Left ventricle myocardium inferior (tissue), 1 donor: ENCODE results near the gene SCLY. TPM values are rescaled to one million over a fixed set of nuclear protein-coding genes. Genes with fewer than 3 reads are reported as not detected.

Experiments
- DNase-seq: peaks from one replicate; pipeline ENCODE4 v3.0.0-alpha.2; 2020
- H3K27ac ChIP-seq: fragments of 200-600 bp; replicated peaks from 2 replicates; pipeline ENCODE4 v1.8.0; 2021
- H3K27me3 ChIP-seq: fragments of 200-600 bp; 2 replicates; pipeline ENCODE4 v1.8.0; 2021; ENCODE audit warnings: low read depth
- H3K36me3 ChIP-seq: fragments of 200-600 bp; 2 replicates; pipeline ENCODE4 v1.8.0; 2021
- H3K4me1 ChIP-seq: fragments of 200-600 bp; 2 replicates; pipeline ENCODE4 v1.8.0; 2021
- H3K4me3 ChIP-seq: fragments of 200-600 bp; 2 replicates; pipeline ENCODE4 v1.8.0; 2021; ENCODE audit warnings: mild to moderate bottlenecking, moderate library complexity
- H3K9me3 ChIP-seq: fragments of 200-600 bp; replicated peaks from 2 replicates; pipeline ENCODE4 v1.8.0; 2021
- CTCF ChIP-seq: fragments of 200-600 bp; IDR thresholded peaks from 2 replicates; pipeline ENCODE4 v1.8.0; 2021; ENCODE audit warnings: antibody characterized with exemption, mild to moderate bottlenecking, borderline replicate concordance
- intact Hi-C: fragments of 100-400 bp; cut with micrococcal nuclease; formaldehyde crosslinking; loops from one replicate; pipeline ENCODE4 v1.11.0; 2022
- total RNA-seq: library from RNA; stranded (reverse); fragmentation: NEBNext Ultra II Directional; extraction: Animal tissue kit (Norgen Biotek cat#: 25700); gene quantifications from one replicate; pipeline ENCODE4 v1.2.1, GENCODE V29; 2021
- donor health status: DM: no; HTN: yes; CAD: no; lungs with severe emphysema.

The SCLY gene
- total RNA-seq, 1 donor from 2014 or later: 10.9 TPM

DNA sequence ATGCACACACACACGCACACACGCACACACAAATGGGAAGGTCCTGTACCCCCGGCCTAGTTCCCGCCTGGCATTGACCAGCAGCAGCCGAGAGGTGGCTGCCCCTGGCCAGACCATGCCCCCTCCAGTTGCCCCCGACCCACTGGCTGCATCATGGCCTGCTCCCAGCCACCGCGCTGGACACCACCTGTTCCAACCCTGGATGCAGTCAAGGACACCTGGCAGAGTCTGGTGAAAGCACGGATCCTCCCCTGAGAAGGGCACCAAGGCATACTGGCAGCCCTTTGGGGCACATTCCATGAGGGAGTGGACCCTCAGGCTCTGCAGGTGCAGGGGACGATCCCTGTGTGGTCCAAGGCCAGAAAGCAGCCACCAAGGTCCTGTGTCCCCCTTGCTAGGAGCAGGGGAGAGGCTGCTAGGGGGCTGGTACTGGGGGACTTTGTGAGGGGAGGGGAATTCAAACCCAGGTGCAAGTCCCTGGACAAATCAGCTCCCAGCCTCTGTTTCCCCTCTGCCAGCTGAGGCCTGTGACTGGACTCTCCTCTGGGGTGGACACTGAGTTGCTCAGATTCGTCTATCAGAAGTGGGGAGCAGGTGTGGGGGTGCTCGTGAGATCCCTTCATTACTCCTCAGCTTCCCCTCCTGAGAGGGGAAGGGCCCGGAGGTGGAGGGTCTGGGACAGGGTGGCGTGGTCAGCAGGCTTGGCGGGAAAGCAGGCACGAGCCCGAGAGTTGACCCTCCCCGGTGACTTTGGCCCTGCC, 42.8 kb downstream of the SCLY start:
- H3K4me1 ChIP-seq: peaks cover 9% of the 10 kb centered on the region
- H3K36me3 ChIP-seq: no peaks in the 10 kb centered on the region
- H3K9me3 ChIP-seq: no peaks in the 10 kb centered on the region
- peaks cover 16% of the 10 kb centered on the region for H3K27me3 ChIP-seq
- intact Hi-C loops: no loop called here
- no peak for TF ChIP-seq CTCF
- no peak overlapping the region for H3K27ac ChIP-seq
- H3K4me3 ChIP-seq: no peak overlapping the region
- no peak for DNase-seq

GRCh38 chr2:238104226-238104690, 43.5 kb downstream of the SCLY start:
- Histone ChIP-seq H3K27ac (no peak overlapping the region), H3K9me3 (no peaks in the 10 kb centered on the region), H3K27me3 (peaks cover 16% of the 10 kb centered on the region), H3K4me1 (peaks cover 7% of the 10 kb centered on the region), H3K36me3 (no peaks in the 10 kb centered on the region), H3K4me3 (no peak overlapping the region)
- intact Hi-C loops: no loop called here
- no peak for TF ChIP-seq CTCF
- DNase-seq: no peak

DNA sequence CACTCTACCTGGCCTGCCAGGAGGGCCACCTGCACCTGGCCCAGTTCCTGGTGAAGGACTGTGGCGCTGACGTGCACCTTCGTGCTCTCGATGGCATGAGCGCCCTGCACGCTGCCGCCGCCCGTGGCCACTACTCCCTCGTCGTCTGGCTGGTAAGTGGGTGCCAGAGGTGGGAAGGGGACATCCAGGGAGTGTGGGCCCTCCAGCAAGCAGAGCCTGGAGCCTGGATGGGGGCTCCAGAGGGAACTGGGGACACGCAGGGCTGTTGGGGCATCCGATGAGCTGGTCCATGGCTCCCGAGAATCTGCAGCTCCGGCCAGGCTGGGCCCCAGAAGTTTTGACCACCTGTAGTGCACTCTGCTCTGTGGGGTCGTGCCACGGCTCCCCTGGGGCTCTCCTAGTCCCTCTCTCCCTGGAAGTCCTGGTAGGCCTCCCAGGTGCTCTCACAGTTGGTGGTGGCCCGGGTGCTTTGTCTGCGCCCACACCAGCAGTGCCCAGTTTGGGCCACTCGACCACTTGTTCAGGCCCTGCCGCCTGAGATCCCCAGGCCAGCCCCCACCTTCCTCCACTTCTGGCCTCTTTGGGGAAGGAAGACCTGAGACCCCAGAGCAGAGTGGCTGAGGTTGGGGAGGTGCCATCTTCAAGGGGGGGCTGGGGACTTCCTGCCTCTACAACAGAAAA, 44.0 kb downstream of the SCLY start:
- H3K27ac ChIP-seq: no peak overlapping the region
- TF ChIP-seq CTCF: no peak
- H3K27me3 ChIP-seq: peaks cover 16% of the 10 kb centered on the region
- intact Hi-C loops: no loop called here
- no peak overlapping the region for H3K4me3 ChIP-seq
- DNase-seq: no peak
- H3K36me3 ChIP-seq: no peaks in the 10 kb centered on the region
- H3K4me1 ChIP-seq: peaks cover 6% of the 10 kb centered on the region
- no peaks in the 10 kb centered on the region for H3K9me3 ChIP-seq

DNA sequence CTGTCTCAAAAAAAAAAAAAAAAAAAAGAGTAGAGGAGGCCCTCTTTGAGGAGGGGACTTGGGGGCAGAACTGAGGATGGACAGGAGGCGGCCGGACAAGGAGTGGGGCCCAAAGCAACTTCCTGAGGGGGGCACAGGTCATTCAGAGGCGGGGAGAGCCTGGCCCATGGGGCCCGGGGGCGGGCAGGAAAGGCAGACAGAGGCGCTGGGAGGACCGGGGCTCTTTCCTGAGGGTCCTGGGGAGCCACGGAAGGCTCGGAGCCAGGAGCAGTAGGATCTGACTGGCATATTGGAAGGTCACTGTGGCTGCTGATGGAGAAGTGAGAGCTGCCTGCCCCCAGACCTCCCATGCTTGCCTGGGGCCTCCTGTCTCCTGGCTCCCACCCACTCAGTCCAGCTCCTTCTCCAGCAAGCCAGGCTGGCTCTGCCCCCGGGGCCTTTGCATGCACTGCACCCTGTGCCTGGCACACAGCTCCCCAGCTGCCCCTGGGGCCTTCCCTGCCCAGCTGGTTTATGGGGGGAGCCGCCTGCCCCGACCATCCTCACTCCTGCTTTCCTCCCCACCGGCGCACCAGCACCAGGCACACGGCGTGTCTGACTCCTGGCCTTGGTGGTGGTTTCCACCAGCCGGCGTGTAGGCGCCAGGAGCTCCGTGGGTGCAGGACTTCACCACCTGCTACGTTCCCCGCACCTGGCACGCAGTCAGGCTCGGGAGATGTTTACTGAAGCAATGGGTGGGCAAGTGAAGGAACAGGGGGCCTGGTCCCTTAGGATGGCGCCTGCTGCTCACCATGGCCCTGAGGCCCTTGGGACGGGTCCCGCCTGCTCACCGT, 44.9 kb downstream of the SCLY start:
- intact Hi-C loops: no loop called here
- Histone ChIP-seq H3K4me1 (peaks cover 6% of the 10 kb centered on the region), H3K4me3 (no peak overlapping the region), H3K36me3 (no peaks in the 10 kb centered on the region), H3K9me3 (no peaks in the 10 kb centered on the region), H3K27ac (no peak overlapping the region), H3K27me3 (peaks cover 16% of the 10 kb centered on the region)
- no peak for DNase-seq
- no peak for TF ChIP-seq CTCF

DNA sequence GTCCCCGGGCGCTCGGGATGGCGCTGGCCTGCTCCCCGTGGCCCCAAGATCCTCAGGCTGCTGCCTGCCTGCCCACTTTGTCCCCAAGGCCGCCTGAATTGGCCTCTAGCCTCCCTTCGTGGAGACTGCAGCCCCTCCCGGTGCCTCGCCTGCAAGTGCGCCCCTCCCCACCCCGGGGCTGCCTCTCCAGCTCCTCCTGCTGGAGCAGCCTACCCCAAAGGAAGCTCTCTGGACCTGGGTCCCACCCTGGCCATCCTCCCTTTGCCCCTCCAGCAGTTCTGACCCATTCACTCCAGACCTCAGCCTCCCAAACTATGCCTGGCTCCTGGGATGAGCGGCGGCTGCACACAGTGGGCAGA, 45.5 kb downstream of the SCLY start:
- Histone ChIP-seq H3K4me3 (no peak overlapping the region), H3K36me3 (no peaks in the 10 kb centered on the region), H3K4me1 (peaks cover 6% of the 10 kb centered on the region), H3K27me3 (peaks cover 16% of the 10 kb centered on the region), H3K27ac (no peak overlapping the region), H3K9me3 (no peaks in the 10 kb centered on the region)
- DNase-seq: no peak
- intact Hi-C loops: no loop called here
- no peak for TF ChIP-seq CTCF
